ENCODE measurements around the gene LTB4R2.
"Not testable (repeated sequence)": the region's sequence is repeated elsewhere in the genome, so short reads cannot be mapped to it uniquely, and the experiment has no call there.

LTB4R2 gene

GRCh38 chr14:24353559-24354481 lies 43.9 kb downstream of the LTB4R2 start:
- TF ChIP-seq CTCF (IDR thresholded peaks at IDR 0.05; ENCODE audit: insufficient read depth, low read depth, low read length, missing control alignments) = no peak
- no peak for DNase-seq (ENCODE audit: low read depth)

GRCh38 chr14:24354482-24354825 lies 44.5 kb downstream of the LTB4R2 start:
- not testable (repeated sequence) for H3K4me3 ChIP-seq (ENCODE audit: low read depth, low read length)

More at GRCh38 chr14:24353559-24354481, 43.9 kb downstream of the LTB4R2 start:
- H3K4me3 ChIP-seq (ENCODE audit: low read depth, low read length) = no peak overlapping the region

GRCh38 chr14:24355009-24355408 lies 45.1 kb downstream of the LTB4R2 start:
- H3K4me3 ChIP-seq (ENCODE audit: low read depth, low read length) = no peak overlapping the region
- TF ChIP-seq CTCF (IDR thresholded peaks at IDR 0.05; ENCODE audit: insufficient read depth, low read depth, low read length, missing control alignments) = no peak
- no peak for DNase-seq (ENCODE audit: low read depth)

More at GRCh38 chr14:24354482-24354825, 44.5 kb downstream of the LTB4R2 start:
- not testable (repeated sequence) for DNase-seq (ENCODE audit: low read depth)

GRCh38 chr14:24356208-24356607 lies 46.3 kb downstream of the LTB4R2 start:
- DNase-seq (ENCODE audit: low read depth) = no peak
- TF ChIP-seq CTCF (IDR thresholded peaks at IDR 0.05; ENCODE audit: insufficient read depth, low read depth, low read length, missing control alignments) = no peak
- H3K4me3 ChIP-seq (ENCODE audit: low read depth, low read length) = no peak overlapping the region

GRCh38 chr14:24360281-24360680 lies 50.3 kb downstream of the LTB4R2 start:
- no peak for TF ChIP-seq CTCF (IDR thresholded peaks at IDR 0.05; ENCODE audit: insufficient read depth, low read depth, low read length, missing control alignments)
- H3K4me3 ChIP-seq (ENCODE audit: low read depth, low read length) = no peak overlapping the region
- DNase-seq (ENCODE audit: low read depth) = no peak

GRCh38 chr14:24361326-24361725 lies 51.4 kb downstream of the LTB4R2 start:
- no peak overlapping the region for H3K4me3 ChIP-seq (ENCODE audit: low read depth, low read length)
- TF ChIP-seq CTCF (IDR thresholded peaks at IDR 0.05; ENCODE audit: insufficient read depth, low read depth, low read length, missing control alignments) = no peak
- DNase-seq (ENCODE audit: low read depth) = no peak

All from GM12865 (cell line).